A549 treated with GW870086 at 1 μM for 4 hours (cell line): ENCODE results near the gene SLC16A10. TPM values are rescaled to one million over a fixed set of nuclear protein-coding genes. Genes with fewer than 3 reads are reported as not detected.

ENCODE experiments used
- total RNA-seq: library from RNA; stranded (reverse); fragments of 200-300 nt; extraction: Qiagen RNA extraction; gene quantifications from 5 replicates; pipeline ENCODE4 v1.2.3, GENCODE V29; 2022; ENCODE audit warnings: low read depth

SLC16A10 gene
- 0.56 to 0.91 TPM (median 0.62 TPM) in 5 replicates for total RNA-seq

GRCh38 chr6:111087106-111087835, at the start of gene SLC16A10:
Gene SLC16A10 (plus strand): TSS chr6:111087503. CDS start chr6:111087753, 250 bp downstream.

Other genes with a start within 250 kb of the SLC16A10 start
- 158 to 172 TPM (median 161 TPM) in 5 replicates for gene AMD1, start 212.7 kb upstream of the SLC16A10 start, total RNA-seq
- gene GTF3C6, start 128.8 kb upstream of the SLC16A10 start, total RNA-seq, result 94.3 to 119 TPM (median 98.0 TPM) in 5 replicates
- 27.6 to 39.1 TPM (median 32.8 TPM) in 5 replicates for gene RPF2, start 105.5 kb upstream of the SLC16A10 start, total RNA-seq